HepG2 (cell line): Measurements from ENCODE around the gene ALDH4A1. TPM values are rescaled to one million over a fixed set of nuclear protein-coding genes. Genes with fewer than 3 reads are reported as not detected.

Experiments used
- ATAC-seq: fragments of 200-7000 bp; cut with Tn5 transposase; 3 replicates; pipeline ENCODE4 v1.9.1; 2020; ENCODE audit warnings: mild to moderate bottlenecking, moderate library complexity
- BruUV-seq: library from RNA; stranded (reverse); fragments of 400-500 nt; replicated peaks from 2 replicates; lab custom pipeline; 2021; lab: Mats Ljungman, UMichigan
- CTCF ChIA-PET: fragments of 300-600 bp; formaldehyde crosslinking; extraction: SDS; loops from one replicate; lab custom pipeline; 2021; ENCODE audit warnings: low total read pairs, inconsistent platforms, low intra/inter-chr PET ratio; lab: Yijun Ruan, JAX
- POLR2A ChIA-PET: fragments of 350-600 bp; sonication (Branson Sonifier 250); formaldehyde crosslinking; loops from one replicate; lab custom pipeline; 2020; ENCODE audit warnings: antibody characterized with exemption, inconsistent platforms; lab: Yijun Ruan, JAX
- DNase-seq: peaks from one replicate; pipeline ENCODE4 v3.0.0-alpha.2; 2015; ENCODE audit warnings: low spot score
- FAIRE-seq: peaks from 3 replicates; lab custom pipeline; 2011; peaks lifted over from hg19 to GRCh38; lab: Jason Lieb, UNC
- H2AFZ ChIP-seq: one replicate; pipeline ENCODE4 v1.6.1; 2011; ENCODE audit warnings: low read length, inconsistent platforms
- H3K27ac ChIP-seq: fragments of 300-600 bp; 3 replicates; pipeline ENCODE4 v1.8.0; 2011; ENCODE audit warnings: mixed run types, mild to moderate bottlenecking, mixed read lengths, low read length, inconsistent platforms; ENCODE audit not compliant: insufficient read depth; ENCODE audit errors: extremely low read length
- H3K27me3 ChIP-seq, 2 experiments: fragments of 200-600 bp in 1 of 2; 2 replicates in 1 of 2; 3 replicates in 1 of 2; pipeline versions ENCODE4 v1.6.0 to v1.8.0; 2011; ENCODE audit warnings: low read length in 2 of 2, mild to moderate bottlenecking in 2 of 2, moderate library complexity in 2 of 2, inconsistent platforms in 1 of 2; ENCODE audit not compliant: insufficient read depth in 2 of 2, control insufficient read depth in 1 of 2
- H3K36me3 ChIP-seq, 2 experiments: fragments of 200-600 bp in 1 of 2; replicated peaks in 1 of 2; 2 replicates in 1 of 2; 3 replicates in 1 of 2; pipeline versions ENCODE4 v1.5.1 to v1.8.0; 2011; ENCODE audit warnings: low read length in 2 of 2, inconsistent platforms in 1 of 2; ENCODE audit not compliant: insufficient read depth in 2 of 2, control insufficient read depth in 1 of 2
- H3K4me1 ChIP-seq: 2 replicates; pipeline ENCODE4 v1.5.1; 2012; ENCODE audit warnings: low read length, inconsistent platforms; ENCODE audit not compliant: insufficient read depth
- H3K4me2 ChIP-seq: 2 replicates; pipeline ENCODE4 v1.6.0; 2011; ENCODE audit warnings: low read depth, low read length, inconsistent platforms
- H3K4me3 ChIP-seq, 3 experiments: fragments of 200-600 bp in 1 of 3; sonication (generic), shearing (Covaris generic) in 1 of 3; replicated peaks in 1 of 3; 2 replicates each; pipeline ENCODE4 v1.5.1; 2011 to 2016; ENCODE audit warnings: low read length in 3 of 3, inconsistent platforms in 2 of 3, low read depth in 2 of 3, mild to moderate bottlenecking in 2 of 3, control low read depth in 1 of 3, mixed read lengths in 1 of 3; ENCODE audit not compliant: insufficient read depth in 1 of 3
- H3K79me2 ChIP-seq: one replicate; pipeline ENCODE4 v1.6.1; 2011; ENCODE audit warnings: low read length, inconsistent platforms; ENCODE audit not compliant: insufficient read depth
- H3K9ac ChIP-seq: 2 replicates; pipeline ENCODE4 v1.6.0; 2011; ENCODE audit warnings: mild to moderate bottlenecking, low read depth, low read length, inconsistent platforms; ENCODE audit not compliant: insufficient read depth
- H3K9me3 ChIP-seq: 2 replicates; pipeline ENCODE4 v1.5.1; 2012; ENCODE audit warnings: mild to moderate bottlenecking, low read length
- H4K20me1 ChIP-seq: 2 replicates; pipeline ENCODE4 v1.6.0; 2011; ENCODE audit warnings: inconsistent platforms, mild to moderate bottlenecking, low read length, moderate library complexity; ENCODE audit not compliant: insufficient read depth
- RAD51 ChIP-seq: fragments of 450-650 bp; IDR thresholded peaks from 2 replicates; pipeline ENCODE4 v1.6.1; 2016; ENCODE audit warnings: borderline replicate concordance
- ZNF12 ChIP-seq: sonication (generic); formaldehyde crosslinking; IDR thresholded peaks from 2 replicates; pipeline ENCODE4 v1.5.0; 2020; ENCODE audit warnings: missing genetic modification reagents
- ZNF30 ChIP-seq: sonication (generic); formaldehyde crosslinking; IDR thresholded peaks from 2 replicates; pipeline ENCODE4 v1.5.0; 2020; ENCODE audit warnings: mild to moderate bottlenecking, missing genetic modification reagents
- ZNF768 ChIP-seq: sonication (generic); formaldehyde crosslinking; IDR thresholded peaks from 2 replicates; pipeline ENCODE4 v1.4.0; 2020; ENCODE audit warnings: missing genetic modification reagents
- WGBS: methylation state at CpG from one replicate; pipeline ENCODE4 v1.1.6; 2017; ENCODE audit warnings: low lambda C conversion rate; 5-methylcytosine and 5-hydroxymethylcytosine counted together
- in situ Hi-C: cut with HindIII; loops from 2 replicates; pipeline ENCODE4 v1.10.0; 2017; ENCODE audit warnings: low pct_unique_long_range_greater_than_20kb; ENCODE audit not compliant: extremely low pct_ligation_motif_present
- intact Hi-C: fragments of 100-400 bp; cut with micrococcal nuclease; formaldehyde crosslinking; loops from one replicate; pipeline ENCODE4 v1.10.0; 2022; ENCODE audit not compliant: unreplicated experiment
- polyA plus RNA-seq, 8 experiments: library from polyadenylated mRNA; depleted of rRNA in 3 of 8; stranded (reverse) in 7 of 8; unstranded in 1 of 8; fragments of >200 nt; fragmentation: Illumina TruSeq in 4 of 8; extraction: Trizol in 4 of 8; gene quantifications; 2 replicates each; pipeline versions ENCODE4 v1.2.1 to v1.2.3, GENCODE V29; 2011 to 2016; ENCODE audit warnings: low read depth in 4 of 8, missing spikeins in 1 of 8, mixed read lengths in 1 of 8; ENCODE audit not compliant: insufficient read depth in 1 of 8
- total RNA-seq, 5 experiments: library from RNA; depleted of rRNA; stranded (reverse); fragments of >200 nt; fragmentation: Illumina TruSeq; extraction: Trizol; gene quantifications; 2 replicates each; pipeline ENCODE4 v1.2.3, GENCODE V29; 2016; ENCODE audit warnings: low read depth in 1 of 5

ALDH4A1 gene
- total and polyA plus RNA-seq, 2 of the 13 experiments (the other 11 are each of a cell fraction or from before 2014, with no cell fraction given), result 76.4 to 240 TPM

DNA sequence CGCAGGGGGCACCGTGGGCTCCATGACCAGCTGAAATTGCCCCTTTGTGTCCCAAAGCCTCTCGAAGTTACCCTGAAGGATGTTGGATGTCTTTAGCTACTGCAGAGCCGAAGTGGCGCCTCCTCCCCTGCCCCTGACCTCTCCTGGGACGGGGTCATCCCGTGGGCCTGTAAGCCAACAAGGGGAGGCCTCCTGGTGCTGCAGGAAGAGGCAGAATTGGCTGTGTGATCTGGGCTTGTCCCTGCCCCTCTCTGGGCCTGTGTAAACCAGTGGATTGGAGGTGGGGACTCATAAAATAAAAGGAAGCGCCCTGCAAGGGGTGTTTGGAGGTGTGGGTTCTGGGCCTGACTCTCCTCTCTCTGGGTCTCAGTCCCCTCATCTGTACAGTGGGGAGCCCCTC lies 40.8 kb downstream of the ALDH4A1 start:
- H3K9me3 ChIP-seq, result no peaks in the 10 kb centered on the region
- no peak overlapping the region for H3K4me2 ChIP-seq
- H3K79me2 ChIP-seq, result no peaks in the 10 kb centered on the region
- no peak overlapping the region for H2AFZ ChIP-seq
- peaks cover 7% of the 10 kb centered on the region for H3K4me1 ChIP-seq
- no peaks in the 10 kb centered on the region for H4K20me1 ChIP-seq
- H3K27ac ChIP-seq, result no peak overlapping the region
- H3K27me3 ChIP-seq, result peaks cover 4 to 38% of the 10 kb centered on the region in 2 experiments; a peak in 4 of 5 replicates
- in situ Hi-C loops, result no loop called here
- H3K9ac ChIP-seq, result no peak overlapping the region
- ATAC-seq (no peak), DNase-seq (no peak), FAIRE-seq (no peak)
- BruUV-seq, result no TSS peak
- ChIA-PET CTCF (no interaction called here), POLR2A (no interaction called here)
- intact Hi-C loops, result no loop called here
- peak; percentile 81 for TF ChIP-seq ZNF768
- no peak for TF ChIP-seq ZNF30 (CRISPR knock-in tag)
- H3K36me3 ChIP-seq, result no peaks in the 10 kb centered on the region
- WGBS, result 15% methylated on average over 8 of the region's 8 CpGs
- H3K4me3 ChIP-seq, result no peak overlapping the region

DNA sequence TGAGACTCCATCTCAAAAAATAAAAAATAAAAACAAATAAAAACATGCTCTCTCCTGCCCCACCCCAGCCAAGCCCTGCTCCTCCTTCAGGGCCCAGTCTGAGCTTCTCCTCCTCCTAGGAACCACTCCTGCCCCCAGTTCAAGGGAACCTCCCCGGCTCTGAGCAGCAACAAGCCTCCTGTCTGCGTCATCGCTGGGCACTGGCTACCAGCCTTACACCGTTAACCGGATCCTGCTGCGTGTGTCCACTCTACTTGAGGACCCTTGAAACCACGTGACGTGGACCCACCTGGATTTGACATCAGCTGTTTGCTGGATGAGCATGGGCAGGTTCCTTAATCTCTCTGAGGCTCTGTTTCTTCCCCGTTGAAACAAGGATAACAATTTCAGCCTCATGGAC lies 41.3 kb downstream of the ALDH4A1 start:
- no peak for FAIRE-seq
- in situ Hi-C loops, result no loop called here
- H3K9me3 ChIP-seq, result no peaks in the 10 kb centered on the region

More for the DNA sequence above, 41.3 kb downstream of the ALDH4A1 start:
- H3K4me1 ChIP-seq, result peaks cover 2% of the 10 kb centered on the region; the same call in 1 of the 2 replicates
- intact Hi-C loops, result no loop called here
- H3K9ac ChIP-seq, result no peak overlapping the region
- H3K4me2 ChIP-seq, result no peak overlapping the region
- no TSS peak for BruUV-seq
- no peak overlapping the region for H3K4me3 ChIP-seq
- peaks cover 4 to 34% of the 10 kb centered on the region in 2 experiments; a peak in 4 of 5 replicates for H3K27me3 ChIP-seq
- H2AFZ ChIP-seq, result no peak overlapping the region
- no peaks in the 10 kb centered on the region for H3K79me2 ChIP-seq
- no peaks in the 10 kb centered on the region for H3K36me3 ChIP-seq
- ATAC-seq, result no peak
- no peak for DNase-seq
- no peak overlapping the region for H3K27ac ChIP-seq
- TF ChIP-seq RAD51, result 0 out of 2 replicates have a peak, but pooled peaks have one; percentile 13
- TF ChIP-seq ZNF12 (CRISPR knock-in tag), result no peak
- TF ChIP-seq, all 625 proteins: peak for 1
- WGBS, result 69% methylated on average over 9 of the region's 9 CpGs
- POLR2A ChIA-PET, result no interaction called here
- H4K20me1 ChIP-seq, result no peaks in the 10 kb centered on the region
- CTCF ChIA-PET, result no interaction called here
